ENCODE results near the gene ZBTB7C. TPM values are rescaled to one million over a fixed set of nuclear protein-coding genes. Genes with fewer than 3 reads are reported as not detected.
A peak's percentile ranks its signal among the peaks of the same experiment; 100 is the strongest.

ZBTB7C gene
- total RNA-seq, 1 donor from 2014 or later, result 1.2 TPM

- DNase-seq (ENCODE audit: low spot score), result peak; percentile 91
These were observed 255.3 kb downstream of the ZBTB7C start for GRCh38 chr18:48153613-48154481.

GRCh38 chr18:48152549-48152948, 256.6 kb downstream of the ZBTB7C start:
- peak; percentile 60 for DNase-seq (ENCODE audit: low spot score)
- ATAC-seq, result peak; percentile 21

More at GRCh38 chr18:48153613-48154481, 255.3 kb downstream of the ZBTB7C start:
- peak; percentile 90 for ATAC-seq

DNA sequence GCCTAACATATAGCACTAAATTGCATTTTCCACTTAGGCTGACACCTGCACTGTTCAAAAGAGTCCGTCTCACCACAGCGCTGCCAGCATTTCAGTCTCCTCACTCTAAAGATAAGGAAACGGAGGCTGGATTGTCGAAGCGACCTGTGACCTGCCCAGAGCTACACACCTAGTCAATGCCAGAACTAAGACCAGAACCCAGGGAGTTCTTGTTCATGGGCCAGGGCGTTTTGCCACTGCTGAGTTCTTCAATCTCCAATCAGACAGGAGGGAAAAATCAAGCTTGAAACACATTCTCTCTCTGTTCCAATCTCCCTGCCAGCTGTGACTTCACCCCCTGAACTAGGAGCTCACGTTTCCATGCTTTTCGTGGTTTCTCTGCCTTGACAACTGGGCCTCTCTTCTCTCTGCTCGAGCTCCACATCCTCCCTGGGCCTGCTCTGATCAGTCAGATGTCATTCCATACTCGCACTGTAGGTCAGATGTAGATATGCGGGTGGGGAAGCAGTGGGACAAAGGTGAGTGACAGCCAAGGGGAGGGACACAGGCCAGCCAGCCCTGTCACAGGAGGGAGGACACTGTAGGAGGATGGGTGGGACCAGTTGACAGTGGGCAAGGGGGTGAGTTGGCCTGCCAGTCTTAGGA, 257.6 kb downstream of the ZBTB7C start:
- ATAC-seq (peak; percentile 44), DNase-seq (ENCODE audit: low spot score) (peak; percentile 65)

DNA sequence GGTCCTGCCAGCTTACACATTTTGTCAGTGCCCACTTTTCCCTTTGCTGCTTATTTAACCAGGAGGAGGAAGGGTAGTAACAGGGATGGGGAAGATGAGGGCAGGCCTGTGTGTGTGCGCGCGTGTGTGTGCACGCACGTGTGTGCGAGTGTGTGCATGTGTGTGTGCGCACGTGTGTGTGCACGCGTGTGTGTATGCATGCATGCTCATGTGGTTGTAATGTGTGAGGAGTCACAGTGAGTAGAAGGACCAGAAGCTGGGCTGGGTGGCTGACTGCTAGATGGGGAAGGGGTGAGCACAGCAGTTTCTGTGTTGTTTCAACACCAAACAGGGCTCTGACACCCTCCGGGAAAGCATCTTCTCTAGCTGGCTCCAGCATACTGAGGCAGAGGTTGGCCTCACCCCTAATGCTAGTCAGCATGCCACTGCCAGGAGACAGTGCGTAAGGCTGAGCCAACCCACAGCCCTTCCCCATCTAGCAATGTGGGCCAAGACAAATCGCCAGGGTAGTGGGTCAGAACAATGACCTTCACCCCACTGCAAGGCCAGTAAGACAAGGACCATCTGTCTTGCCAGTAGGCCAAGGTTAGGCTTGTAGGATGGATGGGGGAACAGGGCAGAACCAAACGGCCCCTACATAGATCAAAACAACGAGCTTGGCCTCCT, 260.0 kb downstream of the ZBTB7C start:
- ATAC-seq (no peak), DNase-seq (ENCODE audit: low spot score) (no peak)

- DNase-seq (ENCODE audit: low spot score) (no peak), ATAC-seq (no peak)
These were observed 266.2 kb downstream of the ZBTB7C start for GRCh38 chr18:48142994-48143393.

DNA sequence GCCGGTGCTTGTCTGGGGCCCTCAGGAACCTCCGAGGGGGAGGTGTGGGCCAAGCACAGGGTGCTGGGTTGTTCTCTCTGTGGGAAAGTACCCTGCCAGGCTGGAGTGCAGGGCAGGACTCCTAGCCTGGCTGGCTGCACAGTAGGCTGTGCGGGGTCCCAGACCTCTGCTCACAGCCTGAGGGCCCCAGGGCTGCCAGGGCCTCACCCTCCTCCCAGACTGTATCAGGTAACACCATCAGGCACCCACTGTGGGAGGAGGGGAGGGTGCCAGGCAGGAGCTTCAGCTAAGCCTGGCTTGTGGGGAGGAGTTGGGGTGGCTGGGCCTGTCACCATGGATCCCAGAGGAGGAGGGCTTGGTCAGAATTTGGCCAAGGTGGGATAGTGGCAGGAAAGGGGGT, 266.8 kb downstream of the ZBTB7C start:
- ATAC-seq (no peak), DNase-seq (ENCODE audit: low spot score) (no peak)

DNA sequence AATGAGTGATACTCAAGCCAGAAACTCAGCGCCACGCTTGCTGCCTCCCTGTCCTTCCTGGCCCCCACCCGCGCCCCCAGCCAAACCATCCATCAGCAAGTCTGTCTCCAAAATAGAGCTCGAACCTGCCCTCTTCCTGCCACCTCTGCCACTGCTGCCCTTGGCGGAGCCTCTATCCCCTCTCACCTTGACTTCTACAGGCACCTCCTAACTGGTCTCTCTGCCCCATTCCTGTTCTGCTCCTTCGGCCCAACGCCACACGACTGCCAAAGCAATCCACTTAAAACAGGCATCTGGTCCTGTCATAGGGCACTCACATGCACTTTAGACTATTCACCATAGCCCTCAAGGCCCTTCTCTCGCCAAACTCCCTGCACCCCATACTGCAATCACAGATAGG, 268.5 kb downstream of the ZBTB7C start:
- no peak for DNase-seq (ENCODE audit: low spot score)
- ATAC-seq, result no peak

DNA sequence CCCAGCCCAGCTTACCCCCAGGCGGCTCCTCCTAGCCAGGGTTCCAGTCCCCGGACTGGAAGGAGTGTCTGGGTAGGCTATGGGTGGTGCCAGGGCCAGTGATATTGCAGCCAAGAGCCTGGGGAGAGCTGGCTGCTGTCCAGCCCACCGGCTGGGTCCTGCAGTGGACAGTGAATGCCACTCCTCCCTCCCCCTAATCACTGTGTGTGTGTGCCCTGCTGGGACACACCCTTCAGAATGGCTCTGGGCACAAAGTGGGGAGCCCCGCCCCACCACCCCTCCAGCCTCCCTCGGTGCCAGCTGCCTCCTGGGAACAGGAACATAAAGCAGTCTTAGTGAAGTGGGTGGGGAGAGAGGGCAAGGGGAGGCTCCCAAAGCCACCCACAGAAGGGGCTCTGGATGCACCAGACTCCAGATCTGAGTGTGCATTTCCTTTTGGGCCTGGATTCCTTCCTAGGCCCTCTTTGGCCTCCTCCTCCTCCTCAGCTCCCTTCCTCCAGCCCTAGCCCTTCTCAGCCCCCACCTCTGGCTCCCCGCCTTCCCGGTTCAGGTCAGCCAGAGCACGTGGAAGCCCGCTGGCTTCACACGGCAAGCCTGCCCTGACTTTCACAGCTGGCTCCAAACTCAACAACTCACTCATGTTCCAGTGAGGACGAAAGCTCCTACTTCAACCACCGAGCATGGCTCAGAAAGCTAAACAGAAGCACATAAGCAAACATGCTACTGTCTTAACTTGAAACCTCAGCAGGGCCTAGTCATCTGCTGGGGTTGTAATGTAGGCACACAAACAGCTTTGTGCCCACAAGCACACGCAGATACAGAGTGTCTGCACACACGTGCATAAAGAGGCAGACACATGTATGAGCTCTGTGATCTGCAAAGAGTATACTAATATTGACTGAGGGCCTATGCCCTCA, 269.5 kb downstream of the ZBTB7C start:
- DNase-seq (ENCODE audit: low spot score) (peak; percentile 72), ATAC-seq (peak; percentile 48)

GRCh38 chr18:48138660-48139430, 270.3 kb downstream of the ZBTB7C start:
- ATAC-seq, result no peak
- DNase-seq (ENCODE audit: low spot score), result no peak

GRCh38 chr18:48138210-48138609, 271.0 kb downstream of the ZBTB7C start:
- no peak for ATAC-seq
- DNase-seq (ENCODE audit: low spot score), result no peak

DNA sequence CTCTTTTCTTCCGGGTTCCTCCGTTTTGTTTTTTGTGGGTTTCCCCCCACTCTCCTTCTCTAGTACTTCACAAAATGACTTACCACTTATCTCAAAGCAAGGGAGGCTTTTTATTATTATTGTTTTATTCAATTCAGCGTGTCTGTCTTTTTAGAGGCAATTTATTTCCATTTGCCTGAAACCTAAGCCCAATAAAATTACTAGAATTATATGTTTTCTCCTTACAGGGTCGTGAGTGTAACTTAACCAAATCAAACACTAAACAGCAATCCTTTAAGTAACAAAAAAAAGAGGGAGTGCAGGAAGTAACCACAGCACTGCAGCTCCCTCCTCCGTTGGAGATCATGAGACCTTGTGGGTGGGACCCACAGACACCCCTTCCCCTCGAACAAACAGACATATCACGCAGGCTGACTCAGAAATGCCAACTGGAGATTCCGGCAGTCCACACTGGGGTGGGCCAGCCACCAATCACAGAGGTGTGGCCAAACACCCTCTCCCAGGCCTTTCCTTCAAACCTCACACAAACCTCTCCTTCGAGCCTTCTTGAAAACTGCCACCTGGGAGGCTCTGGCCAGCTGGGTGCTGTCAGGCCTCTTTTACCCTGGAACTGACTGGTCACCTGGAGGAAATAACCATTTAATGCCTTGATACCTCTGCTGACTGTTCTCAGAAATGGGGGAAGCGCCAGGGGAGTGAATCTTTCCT, 271.7 kb downstream of the ZBTB7C start:
- no peak for ATAC-seq

GRCh38 chr18:48136827-48137373, 272.3 kb downstream of the ZBTB7C start:
- peak; percentile 69 for DNase-seq (ENCODE audit: low spot score)
- ATAC-seq, result peak; percentile 74

More for the DNA sequence above, 271.7 kb downstream of the ZBTB7C start:
- DNase-seq (ENCODE audit: low spot score), result no peak

DNA sequence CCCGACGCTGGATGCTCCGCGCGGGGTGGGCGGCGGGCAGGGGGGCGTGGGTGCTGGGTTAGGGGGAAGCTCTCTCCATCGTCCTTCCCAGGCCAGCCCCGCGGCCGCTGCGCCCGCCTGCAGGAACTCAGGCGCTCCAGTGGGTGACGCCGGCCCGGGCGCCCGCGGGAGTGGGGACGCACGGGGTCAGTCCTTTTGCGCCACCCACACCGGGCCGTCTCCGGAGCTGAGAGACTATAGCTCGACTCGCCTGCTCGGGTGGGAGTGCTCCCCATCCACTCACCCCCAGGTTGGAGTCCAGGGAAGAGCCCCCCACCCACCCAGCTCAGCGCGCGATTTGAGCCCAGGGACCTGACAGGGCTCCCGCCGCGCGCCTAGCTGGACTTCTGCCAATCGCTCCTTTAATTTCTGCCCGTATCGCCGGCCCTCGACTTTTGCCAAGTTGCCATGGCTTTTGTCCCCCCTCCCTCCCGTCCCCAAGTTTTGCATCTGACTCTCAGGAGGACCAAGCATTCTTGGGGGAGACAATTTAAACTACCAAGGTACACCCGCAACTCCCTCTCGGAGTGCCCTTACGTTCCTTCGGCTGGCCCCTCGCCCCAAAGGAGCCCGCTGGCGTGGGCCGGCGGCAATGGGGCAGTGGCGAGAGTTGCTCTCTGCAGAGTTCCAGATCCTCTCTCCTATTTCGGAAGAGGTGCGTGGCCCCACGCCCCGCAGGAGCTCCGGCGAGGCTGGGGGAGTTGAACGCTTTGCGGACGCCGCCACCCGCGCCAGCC, 272.9 kb downstream of the ZBTB7C start:
- ATAC-seq, result peak; percentile 49

DNA sequence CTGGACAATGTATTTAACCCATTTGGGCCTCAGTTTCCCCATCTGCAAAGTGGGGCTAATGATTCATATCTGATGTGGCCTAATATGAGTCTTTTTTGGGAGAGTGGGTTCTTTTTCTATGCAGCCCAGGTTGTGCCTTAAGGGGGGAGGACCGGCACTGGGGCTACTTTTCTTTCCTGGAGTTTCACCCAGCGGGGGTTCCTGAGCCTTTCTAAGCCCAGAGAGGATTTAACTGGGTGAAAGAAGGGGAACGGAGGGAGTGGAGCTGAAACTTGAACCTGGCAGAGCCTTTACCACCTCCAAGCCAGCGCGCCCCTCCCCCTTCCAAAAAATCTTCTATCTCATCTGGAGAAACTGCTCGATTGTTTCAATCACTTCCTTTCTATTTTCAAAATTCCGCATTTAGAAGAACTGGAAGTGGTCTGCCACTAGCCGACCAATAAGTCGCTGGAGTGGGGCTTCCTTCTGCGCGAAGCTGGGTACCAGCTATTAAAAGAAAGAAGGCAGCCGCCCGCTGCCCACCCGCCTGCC, 273.7 kb downstream of the ZBTB7C start:
- ATAC-seq, result no peak
- DNase-seq (ENCODE audit: low spot score), result no peak

More for the DNA sequence above, 272.9 kb downstream of the ZBTB7C start:
- DNase-seq (ENCODE audit: low spot score), result peak; percentile 65

DNA sequence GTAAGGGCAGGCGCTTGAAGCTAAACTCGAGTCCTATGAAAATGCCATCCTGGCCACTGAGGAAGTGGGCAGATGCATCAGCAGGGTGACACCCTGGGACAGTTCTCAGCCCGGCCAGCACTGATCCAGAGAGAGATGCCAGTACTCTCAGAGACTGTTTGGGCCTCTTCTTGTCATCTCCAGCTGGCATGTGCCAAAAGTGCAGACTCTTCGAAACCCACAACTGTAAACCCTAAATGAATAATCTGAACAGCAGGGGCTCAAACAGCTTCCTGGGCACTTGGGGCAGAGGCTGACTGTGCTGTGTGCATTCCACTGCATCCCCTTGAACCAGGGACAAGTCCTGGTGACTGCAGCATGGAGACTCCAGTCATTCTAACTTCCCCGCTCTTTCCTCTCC, 274.6 kb downstream of the ZBTB7C start:
- ATAC-seq, result no peak
- DNase-seq (ENCODE audit: low spot score), result no peak

GRCh38 chr18:48133671-48134251, 275.4 kb downstream of the ZBTB7C start:
- ATAC-seq, result peak; percentile 21
- no peak for DNase-seq (ENCODE audit: low spot score)
